ENCODE results near the gene DENND1A. TPM values are rescaled to one million over a fixed set of nuclear protein-coding genes. Genes with fewer than 3 reads are reported as not detected.

Gene DENND1A
- total and polyA plus RNA-seq, 12 donors: 7.3 to 36.7 (median 19.6) TPM

DNA sequence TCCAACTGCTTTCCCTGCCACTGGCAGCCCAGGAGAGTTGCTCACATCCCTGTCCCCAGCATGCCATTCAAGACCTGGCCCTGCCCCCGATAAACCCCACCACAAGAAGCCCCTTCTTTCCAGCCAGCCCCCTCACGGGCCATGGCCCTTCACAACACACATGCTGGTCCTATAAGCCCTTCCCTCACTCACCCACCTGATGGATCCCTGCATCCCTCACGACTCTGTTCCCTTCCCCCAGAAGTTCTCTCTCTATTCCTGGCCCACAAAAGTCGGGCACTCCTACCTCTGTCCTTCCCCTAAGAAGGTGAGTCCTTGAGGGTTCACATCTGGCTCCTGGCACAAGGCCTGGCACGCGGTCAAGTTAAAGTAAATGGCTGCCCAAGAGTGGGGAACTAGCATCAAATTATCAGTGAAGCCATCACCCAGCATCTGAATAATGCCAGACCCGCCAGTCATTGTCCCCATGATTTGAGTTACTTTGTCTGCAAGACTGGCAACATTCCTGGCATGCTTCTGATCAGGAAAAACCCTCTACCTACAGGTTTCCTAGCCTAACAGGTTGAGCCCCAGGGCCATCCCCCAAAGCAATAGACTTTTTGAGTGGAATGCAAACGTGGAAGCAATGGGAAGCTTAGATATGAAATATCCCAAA, 508.0 kb downstream of the DENND1A start:
- Histone ChIP-seq H3K9me3 (replicated peaks in 1 of 3) (no peaks in the 10 kb centered on the region), H3K27me3 (no peaks in the 10 kb centered on the region), H3K36me3 (replicated peaks in 1 of 2) (peaks cover 0 to 7% of the 10 kb centered on the region in 2 donors), H3K4me3 (no peak overlapping the region), H3K4me1 (replicated peaks in 1 of 2) (no peaks in the 10 kb centered on the region), H3K27ac (no peak overlapping the region)
- TF ChIP-seq, protein P1, sequence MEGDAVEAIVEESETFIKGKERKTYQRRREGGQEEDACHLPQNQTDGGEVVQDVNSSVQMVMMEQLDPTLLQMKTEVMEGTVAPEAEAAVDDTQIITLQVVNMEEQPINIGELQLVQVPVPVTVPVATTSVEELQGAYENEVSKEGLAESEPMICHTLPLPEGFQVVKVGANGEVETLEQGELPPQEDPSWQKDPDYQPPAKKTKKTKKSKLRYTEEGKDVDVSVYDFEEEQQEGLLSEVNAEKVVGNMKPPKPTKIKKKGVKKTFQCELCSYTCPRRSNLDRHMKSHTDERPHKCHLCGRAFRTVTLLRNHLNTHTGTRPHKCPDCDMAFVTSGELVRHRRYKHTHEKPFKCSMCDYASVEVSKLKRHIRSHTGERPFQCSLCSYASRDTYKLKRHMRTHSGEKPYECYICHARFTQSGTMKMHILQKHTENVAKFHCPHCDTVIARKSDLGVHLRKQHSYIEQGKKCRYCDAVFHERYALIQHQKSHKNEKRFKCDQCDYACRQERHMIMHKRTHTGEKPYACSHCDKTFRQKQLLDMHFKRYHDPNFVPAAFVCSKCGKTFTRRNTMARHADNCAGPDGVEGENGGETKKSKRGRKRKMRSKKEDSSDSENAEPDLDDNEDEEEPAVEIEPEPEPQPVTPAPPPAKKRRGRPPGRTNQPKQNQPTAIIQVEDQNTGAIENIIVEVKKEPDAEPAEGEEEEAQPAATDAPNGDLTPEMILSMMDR (IDR thresholded peaks at IDR 0.05): no peak
- no peak for TF ChIP-seq POLR2A (IDR thresholded peaks at IDR 0.05)
- no peak for DNase-seq
- intact Hi-C loops (cut with DNase I): no loop called here
- 90 to 95% (median 92%) methylated on average over 5 to 8 of the region's 8 CpGs for WGBS, 4 donors

DNA sequence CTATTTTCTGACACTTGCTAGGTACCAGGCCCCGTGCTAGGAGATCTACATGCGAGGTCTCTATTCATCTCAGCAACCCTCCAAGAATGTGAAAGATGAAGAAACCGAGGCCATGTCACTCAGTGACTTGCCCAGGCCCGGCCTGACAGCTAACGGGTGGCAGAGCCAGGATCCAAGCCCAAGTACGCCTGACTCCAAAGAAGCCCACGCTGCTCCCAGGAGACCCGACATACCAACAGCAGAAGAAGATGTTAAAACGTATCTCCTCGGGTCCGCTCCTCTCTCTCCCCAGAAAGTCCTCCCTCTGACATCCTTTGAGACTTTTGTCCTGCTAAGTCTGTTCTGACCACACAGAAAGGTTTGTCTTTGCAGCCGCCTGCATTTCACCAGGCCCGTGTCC, 508.7 kb downstream of the DENND1A start:
- DNase-seq: no peak
- H3K4me1 ChIP-seq (replicated peaks in 1 of 2): no peaks in the 10 kb centered on the region
- 91 to 96% (median 94%) methylated on average over 10 to 13 of the region's 13 CpGs for WGBS, 4 donors
- H3K9me3 ChIP-seq (replicated peaks in 1 of 3): no peaks in the 10 kb centered on the region
- H3K27me3 ChIP-seq: no peaks in the 10 kb centered on the region
- peaks cover 0 to 7% of the 10 kb centered on the region in 2 donors for H3K36me3 ChIP-seq (replicated peaks in 1 of 2)
- no peak for TF ChIP-seq POLR2A (IDR thresholded peaks at IDR 0.05)
- TF ChIP-seq, protein P1 (IDR thresholded peaks at IDR 0.05): no peak
- H3K4me3 ChIP-seq: no peak overlapping the region
- intact Hi-C loops (cut with DNase I): no loop called here
- H3K27ac ChIP-seq: no peak overlapping the region

DNA sequence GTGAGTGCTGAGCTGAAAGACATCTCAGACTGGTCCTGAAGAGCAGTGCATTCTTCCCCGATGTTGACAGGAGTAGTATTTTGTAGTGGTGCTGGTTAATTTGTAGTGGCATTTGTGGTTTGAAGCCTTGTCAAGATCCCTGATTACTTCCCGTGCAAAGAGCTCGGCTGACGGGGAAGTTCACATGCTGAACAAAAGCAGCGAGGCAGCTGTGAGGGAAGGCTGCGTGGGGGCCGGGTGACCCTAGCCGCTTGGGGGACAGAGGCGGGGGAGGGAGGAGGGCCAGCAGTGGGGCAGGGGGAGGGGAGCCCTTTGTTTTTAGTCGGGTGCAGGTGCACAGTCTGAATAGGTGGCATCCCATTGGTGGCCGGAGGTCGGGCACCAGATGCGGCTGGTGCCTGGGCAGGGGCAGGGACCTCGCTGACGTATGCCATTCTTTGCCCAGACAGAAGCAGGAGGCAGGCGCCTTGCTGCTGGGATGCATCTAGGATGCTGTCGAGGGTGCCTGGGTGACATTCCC, 509.3 kb downstream of the DENND1A start:
- no peak for DNase-seq
- Histone ChIP-seq H3K4me1 (replicated peaks in 1 of 2) (no peaks in the 10 kb centered on the region), H3K27me3 (no peaks in the 10 kb centered on the region), H3K9me3 (replicated peaks in 1 of 3) (no peaks in the 10 kb centered on the region), H3K27ac (no peak overlapping the region), H3K36me3 (replicated peaks in 1 of 2) (peaks cover 0 to 7% of the 10 kb centered on the region in 2 donors), H3K4me3 (no peak overlapping the region)
- intact Hi-C loops (cut with DNase I): no loop called here
- WGBS, 4 donors: 80 to 86% (median 85%) methylated on average over 12 to 17 of the region's 17 CpGs
- TF ChIP-seq, protein P1 (IDR thresholded peaks at IDR 0.05): no peak
- TF ChIP-seq POLR2A (IDR thresholded peaks at IDR 0.05): no peak

DNA sequence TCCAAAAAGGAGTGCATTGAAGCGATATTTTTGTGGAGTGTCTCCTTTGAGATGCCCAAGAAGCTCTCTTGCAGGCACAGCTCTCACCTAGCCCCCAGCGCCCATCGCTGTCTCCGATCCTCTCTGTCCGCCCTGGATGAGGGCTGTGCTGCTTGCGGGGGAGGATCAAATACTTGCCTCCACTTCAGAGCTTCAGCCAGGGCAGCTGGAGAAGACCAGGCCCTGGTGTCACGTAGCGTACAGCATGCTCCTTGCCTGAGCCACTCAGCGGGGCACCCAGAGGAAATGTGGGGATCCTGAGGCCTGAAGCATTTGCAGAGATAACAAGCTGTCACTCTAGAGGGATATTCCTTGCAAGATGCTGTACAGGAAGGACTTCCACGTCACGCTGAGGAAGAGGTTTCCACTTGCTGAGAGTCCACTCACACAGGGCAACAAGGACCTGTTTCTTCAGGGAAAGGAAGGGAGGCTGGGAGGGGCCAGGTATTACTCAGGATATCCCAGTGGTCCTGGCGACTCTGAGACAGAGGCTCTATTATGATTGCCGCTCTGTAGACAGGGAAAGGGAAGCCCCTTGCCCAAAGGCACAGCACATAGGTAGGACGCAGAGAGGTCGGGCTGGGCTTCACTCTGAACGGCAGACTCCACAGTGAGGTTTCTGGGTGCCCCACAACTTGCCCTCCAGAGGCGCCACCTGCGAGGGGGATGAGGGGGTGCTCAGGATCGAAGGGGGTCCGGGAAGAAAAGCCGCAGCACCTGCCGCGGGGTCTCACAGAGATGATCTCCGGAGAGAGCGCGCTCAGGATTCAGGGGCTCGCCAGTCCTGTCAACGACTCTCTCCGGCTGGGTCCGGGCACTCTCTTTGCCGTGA, 510.0 kb downstream of the DENND1A start:
- 89 to 92% (median 91%) methylated on average over 23 to 31 of the region's 31 CpGs for WGBS, 4 donors
- no peak overlapping the region for H3K27ac ChIP-seq
- H3K36me3 ChIP-seq (replicated peaks in 1 of 2): peaks cover 0 to 7% of the 10 kb centered on the region in 2 donors
- TF ChIP-seq, protein P1 (IDR thresholded peaks at IDR 0.05): no peak
- TF ChIP-seq POLR2A (IDR thresholded peaks at IDR 0.05): no peak
- intact Hi-C loops (cut with DNase I): no loop called here
- no peak for DNase-seq
- no peaks in the 10 kb centered on the region for H3K4me1 ChIP-seq (replicated peaks in 1 of 2)
- no peak overlapping the region for H3K4me3 ChIP-seq
- H3K27me3 ChIP-seq: no peaks in the 10 kb centered on the region
- no peaks in the 10 kb centered on the region for H3K9me3 ChIP-seq (replicated peaks in 1 of 3)

All from adrenal gland (tissue), 12 donors.